Thyroid gland (tissue), 4 donors: ENCODE data around the gene RAB3B. TPM values are rescaled to one million over a fixed set of nuclear protein-coding genes. Genes with fewer than 3 reads are reported as not detected.

Source experiments
- DNase-seq, 2 donors: peaks; one replicate each; pipeline ENCODE4 v3.0.0-alpha.2; 2019
- H3K27ac ChIP-seq, 3 donors: fragments of 200-600 bp; sonication (generic); 1 replicate in 2 of 3; 2 replicates in 1 of 3; pipeline ENCODE4 v1.5.1; 2016 to 2019; ENCODE audit warnings: mild to moderate bottlenecking in 1 of 3, moderate library complexity in 1 of 3
- H3K27me3 ChIP-seq: fragments of 200-600 bp; sonication (generic); one replicate; pipeline ENCODE4 v1.5.1; 2019
- H3K36me3 ChIP-seq, 2 donors: fragments of 200-600 bp; sonication (generic); one replicate each; pipeline ENCODE4 v1.5.1; 2016 to 2019
- H3K4me1 ChIP-seq, 2 donors: fragments of 200-600 bp; sonication (generic); one replicate each; pipeline ENCODE4 v1.5.1; 2017 to 2019
- H3K4me3 ChIP-seq, 3 donors: fragments of 200-600 bp; sonication (generic); replicated peaks in 1 of 3; 1 replicate in 2 of 3; 2 replicates in 1 of 3; pipeline ENCODE4 v1.5.1; 2016; ENCODE audit warnings: mild to moderate bottlenecking in 1 of 3
- H3K9me3 ChIP-seq: fragments of 200-600 bp; sonication (generic); one replicate; pipeline ENCODE4 v1.5.1; 2017
- POLR2A ChIP-seq, 2 donors: fragments of 450-650 bp; IDR thresholded peaks; one replicate each; pipeline ENCODE4 v1.6.1; 2017; ENCODE audit warnings: antibody characterized with exemption in 2 of 2, mild to moderate bottlenecking in 2 of 2, moderate library complexity in 1 of 2
- WGBS, 2 donors: methylation state at CpG; one replicate each; pipeline ENCODE4 v1.1.5; 2017; 5-methylcytosine and 5-hydroxymethylcytosine counted together
- intact Hi-C: fragments of 100-400 bp; cut with DNase I; formaldehyde crosslinking; loops from one replicate; pipeline ENCODE4 v1.15.1; 2023
- total RNA-seq, 4 donors: library from RNA; depleted of rRNA; stranded (reverse); fragments of >200 nt; gene quantifications; one replicate each; pipeline ENCODE4 v1.2.3, GENCODE V29; 2016
- TF ChIP-seq, protein P1 (sequence below), 6 experiments: fragments of 200-600 bp in 3 of 6; fragments of 450-650 bp in 3 of 6; sonication (generic) in 3 of 6; IDR thresholded peaks; one replicate each; pipeline ENCODE4 v1.5.1; 2016 to 2019; ENCODE audit warnings: antibody characterized with exemption in 6 of 6, mild to moderate bottlenecking in 2 of 6, inconsistent platforms in 1 of 6, moderate library complexity in 1 of 6

Gene RAB3B
- total RNA-seq, 4 donors from 2014 or later, result under 0.01 TPM; not detected in 3

- no peaks in the 10 kb centered on the region for H3K9me3 ChIP-seq
- H3K4me3 ChIP-seq, result no peak overlapping the region
- intact Hi-C loops, result no loop called here
- H3K36me3 ChIP-seq, result no peaks in the 10 kb centered on the region
- TF ChIP-seq POLR2A (IDR thresholded peaks at IDR 0.05), result no peak
- TF ChIP-seq, protein P1, sequence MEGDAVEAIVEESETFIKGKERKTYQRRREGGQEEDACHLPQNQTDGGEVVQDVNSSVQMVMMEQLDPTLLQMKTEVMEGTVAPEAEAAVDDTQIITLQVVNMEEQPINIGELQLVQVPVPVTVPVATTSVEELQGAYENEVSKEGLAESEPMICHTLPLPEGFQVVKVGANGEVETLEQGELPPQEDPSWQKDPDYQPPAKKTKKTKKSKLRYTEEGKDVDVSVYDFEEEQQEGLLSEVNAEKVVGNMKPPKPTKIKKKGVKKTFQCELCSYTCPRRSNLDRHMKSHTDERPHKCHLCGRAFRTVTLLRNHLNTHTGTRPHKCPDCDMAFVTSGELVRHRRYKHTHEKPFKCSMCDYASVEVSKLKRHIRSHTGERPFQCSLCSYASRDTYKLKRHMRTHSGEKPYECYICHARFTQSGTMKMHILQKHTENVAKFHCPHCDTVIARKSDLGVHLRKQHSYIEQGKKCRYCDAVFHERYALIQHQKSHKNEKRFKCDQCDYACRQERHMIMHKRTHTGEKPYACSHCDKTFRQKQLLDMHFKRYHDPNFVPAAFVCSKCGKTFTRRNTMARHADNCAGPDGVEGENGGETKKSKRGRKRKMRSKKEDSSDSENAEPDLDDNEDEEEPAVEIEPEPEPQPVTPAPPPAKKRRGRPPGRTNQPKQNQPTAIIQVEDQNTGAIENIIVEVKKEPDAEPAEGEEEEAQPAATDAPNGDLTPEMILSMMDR (IDR thresholded peaks at IDR 0.05), result no peak
- no peak overlapping the region for H3K27ac ChIP-seq
- no peaks in the 10 kb centered on the region for H3K4me1 ChIP-seq
- H3K27me3 ChIP-seq, result no peaks in the 10 kb centered on the region
- WGBS, 2 donors, result 59 to 62% methylated on average over 2 of the region's 2 CpGs
- DNase-seq, result no peak
Observed at GRCh38 chr1:51961231-51961630, 29.3 kb downstream of the RAB3B start.

- no peak for TF ChIP-seq POLR2A (IDR thresholded peaks at IDR 0.05)
- TF ChIP-seq, protein P1 (IDR thresholded peaks at IDR 0.05), result no peak
- intact Hi-C loops, result no loop called here
- Histone ChIP-seq H3K27me3 (no peaks in the 10 kb centered on the region), H3K27ac (no peak overlapping the region), H3K4me1 (no peaks in the 10 kb centered on the region), H3K4me3 (no peak overlapping the region), H3K36me3 (no peaks in the 10 kb centered on the region), H3K9me3 (no peaks in the 10 kb centered on the region)
- no peak for DNase-seq
- 43 to 63% methylated on average over 3 of the region's 3 CpGs for WGBS, 2 donors
Observed at GRCh38 chr1:51960262-51960661, 30.2 kb downstream of the RAB3B start.

- Histone ChIP-seq H3K27me3 (no peaks in the 10 kb centered on the region), H3K27ac (no peak overlapping the region), H3K4me3 (no peak overlapping the region), H3K36me3 (no peaks in the 10 kb centered on the region), H3K4me1 (no peaks in the 10 kb centered on the region), H3K9me3 (no peaks in the 10 kb centered on the region)
- intact Hi-C loops, result no loop called here
- TF ChIP-seq, protein P1 (IDR thresholded peaks at IDR 0.05), result no peak
- no peak for TF ChIP-seq POLR2A (IDR thresholded peaks at IDR 0.05)
- no peak for DNase-seq
- WGBS, 2 donors, result 73 to 100% methylated on average over 3 of the region's 3 CpGs
Observed at GRCh38 chr1:51958824-51959223, 31.7 kb downstream of the RAB3B start.

DNA sequence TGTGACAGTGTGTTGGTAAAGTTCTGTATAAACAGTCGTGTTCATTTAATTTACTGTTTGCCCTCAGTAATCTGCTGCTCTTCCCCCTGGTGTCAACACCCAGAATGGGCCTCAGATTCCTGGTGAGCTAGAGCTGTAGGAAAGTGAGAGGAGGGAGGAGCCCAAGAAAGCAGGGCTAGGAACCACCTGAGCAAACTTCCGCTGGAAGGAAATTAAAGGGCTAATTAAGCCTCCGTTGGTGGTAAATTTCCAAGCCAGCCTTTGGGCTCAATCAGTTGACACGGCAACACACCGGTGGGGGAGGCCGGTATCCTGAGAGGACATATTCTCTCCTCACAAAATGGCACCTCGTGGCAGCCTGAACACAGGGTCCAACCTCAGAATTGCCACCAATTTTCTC is 32.9 kb downstream of the RAB3B start:
- WGBS, 2 donors, result 54 to 57% methylated on average over 7 of the region's 7 CpGs
- Histone ChIP-seq H3K36me3 (no peaks in the 10 kb centered on the region), H3K9me3 (no peaks in the 10 kb centered on the region), H3K4me3 (no peak overlapping the region), H3K4me1 (no peaks in the 10 kb centered on the region), H3K27me3 (no peaks in the 10 kb centered on the region), H3K27ac (no peak overlapping the region)
- no peak for DNase-seq
- TF ChIP-seq POLR2A (IDR thresholded peaks at IDR 0.05), result no peak
- intact Hi-C loops, result no loop called here

DNA sequence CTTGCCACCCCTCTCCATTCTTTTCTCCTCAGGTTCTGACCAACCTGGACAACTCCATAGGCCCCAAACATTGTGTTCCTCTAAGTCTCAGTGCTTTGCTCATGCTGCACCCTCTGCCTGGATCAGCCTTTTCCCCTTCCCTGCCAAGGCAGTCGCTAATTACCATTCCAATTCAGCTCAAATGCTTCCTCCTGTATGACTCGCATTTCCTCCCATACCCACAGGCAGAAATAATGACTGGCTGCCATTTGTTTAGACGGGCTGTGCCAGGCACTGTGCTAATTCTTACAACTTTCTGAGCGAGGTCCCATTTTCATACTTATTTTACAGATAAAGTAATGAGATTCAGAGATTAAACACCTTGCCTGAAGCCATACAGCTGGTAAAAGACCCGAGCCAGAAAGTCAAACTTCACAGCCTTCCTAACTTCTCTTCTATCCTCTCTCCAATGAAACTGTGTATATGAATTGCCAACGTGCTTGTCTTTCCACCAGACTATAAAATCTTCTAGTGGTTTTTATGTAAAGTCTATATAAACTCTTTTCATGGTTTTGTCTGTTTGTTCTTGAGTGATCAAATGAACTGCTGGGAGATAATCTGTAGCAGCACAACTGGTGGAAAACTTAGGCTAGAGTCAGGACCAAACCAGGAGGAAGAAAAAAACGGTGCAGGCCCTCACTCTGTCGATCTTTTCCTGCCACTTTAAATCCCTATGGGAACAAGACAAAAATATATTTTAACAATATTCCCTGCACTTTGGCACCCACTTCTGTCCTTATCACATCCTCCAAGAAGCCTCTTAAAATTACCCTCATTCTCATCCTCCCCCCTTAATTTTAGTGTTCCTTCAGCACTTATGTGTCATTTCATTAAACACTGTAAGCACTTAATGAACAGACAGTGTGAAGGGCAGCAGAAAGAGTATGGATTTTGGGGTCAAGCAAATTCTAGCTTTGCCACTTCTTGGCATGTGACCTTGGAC is 33.7 kb downstream of the RAB3B start:
- Histone ChIP-seq H3K36me3 (no peaks in the 10 kb centered on the region), H3K4me1 (no peaks in the 10 kb centered on the region), H3K27me3 (no peaks in the 10 kb centered on the region), H3K27ac (no peak overlapping the region), H3K4me3 (no peak overlapping the region), H3K9me3 (no peaks in the 10 kb centered on the region)
- 41 to 51% methylated on average over 8 of the region's 8 CpGs for WGBS, 2 donors
- no peak for DNase-seq
- intact Hi-C loops, result no loop called here
- TF ChIP-seq, protein P1 (IDR thresholded peaks at IDR 0.05), result no peak
- TF ChIP-seq POLR2A (IDR thresholded peaks at IDR 0.05), result no peak
